Measurements from ENCODE around the gene OR6J1. TPM values are rescaled to one million over a fixed set of nuclear protein-coding genes. Genes with fewer than 3 reads are reported as not detected.

OR6J1 gene
- total RNA-seq, 1 donor = not detected

GRCh38 chr14:22664261-22664660 is 20.1 kb upstream of the OR6J1 start:
- no peak overlapping the region for H3K4me2 ChIP-seq (ENCODE audit: insufficient read depth, low read length)
- TF ChIP-seq CTCF (IDR thresholded peaks at IDR 0.05; ENCODE audit: extremely low read depth, low read depth, low read length) = no peak
- H3K27ac ChIP-seq (ENCODE audit: low read depth, low read length) = no peak overlapping the region
- no peaks in the 10 kb centered on the region for H4K20me1 ChIP-seq (ENCODE audit: insufficient read depth, low read length)
- H3K79me2 ChIP-seq (ENCODE audit: insufficient read depth, low read length) = no peaks in the 10 kb centered on the region
- no peak overlapping the region for H3K4me3 ChIP-seq (ENCODE audit: insufficient read depth, low read length)
- no peaks in the 10 kb centered on the region for H3K36me3 ChIP-seq (ENCODE audit: insufficient read depth, low read length)
- H2AFZ ChIP-seq (ENCODE audit: low read length) = no peak overlapping the region
- no peaks in the 10 kb centered on the region for H3K9me3 ChIP-seq (ENCODE audit: low read depth, low read length)
- no peak for DNase-seq (ENCODE audit: insufficient read length, low spot score, missing footprints)
- no peaks in the 10 kb centered on the region for H3K27me3 ChIP-seq (ENCODE audit: insufficient read depth, low read length)
- H3K4me1 ChIP-seq (ENCODE audit: insufficient read depth, low read length) = peaks cover 21% of the 10 kb centered on the region

GRCh38 chr14:22660654-22661053 is 16.5 kb upstream of the OR6J1 start:
- Histone ChIP-seq H3K36me3 (ENCODE audit: insufficient read depth, low read length) (no peaks in the 10 kb centered on the region), H3K4me3 (ENCODE audit: insufficient read depth, low read length) (no peak overlapping the region), H4K20me1 (ENCODE audit: insufficient read depth, low read length) (no peaks in the 10 kb centered on the region), H3K27ac (ENCODE audit: low read depth, low read length) (no peak overlapping the region), H3K9me3 (ENCODE audit: low read depth, low read length) (no peaks in the 10 kb centered on the region), H2AFZ (ENCODE audit: low read length) (no peak overlapping the region), H3K27me3 (ENCODE audit: insufficient read depth, low read length) (no peaks in the 10 kb centered on the region), H3K79me2 (ENCODE audit: insufficient read depth, low read length) (no peaks in the 10 kb centered on the region), H3K4me2 (ENCODE audit: insufficient read depth, low read length) (no peak overlapping the region), H3K4me1 (ENCODE audit: insufficient read depth, low read length) (peaks cover 19% of the 10 kb centered on the region)
- DNase-seq (ENCODE audit: insufficient read length, low spot score, missing footprints) = no peak
- TF ChIP-seq CTCF (IDR thresholded peaks at IDR 0.05; ENCODE audit: extremely low read depth, low read depth, low read length) = no peak

- no peaks in the 10 kb centered on the region for H3K79me2 ChIP-seq (ENCODE audit: insufficient read depth, low read length)
- no peaks in the 10 kb centered on the region for H3K36me3 ChIP-seq (ENCODE audit: insufficient read depth, low read length)
- no peak for DNase-seq (ENCODE audit: insufficient read length, low spot score, missing footprints)
- H3K4me1 ChIP-seq (ENCODE audit: insufficient read depth, low read length) = peaks cover 19% of the 10 kb centered on the region
- H3K9me3 ChIP-seq (ENCODE audit: low read depth, low read length) = no peaks in the 10 kb centered on the region
- H3K27me3 ChIP-seq (ENCODE audit: insufficient read depth, low read length) = no peaks in the 10 kb centered on the region
- no peak overlapping the region for H3K4me2 ChIP-seq (ENCODE audit: insufficient read depth, low read length)
- H4K20me1 ChIP-seq (ENCODE audit: insufficient read depth, low read length) = no peaks in the 10 kb centered on the region
- H3K27ac ChIP-seq (ENCODE audit: low read depth, low read length) = no peak overlapping the region
- TF ChIP-seq CTCF (IDR thresholded peaks at IDR 0.05; ENCODE audit: extremely low read depth, low read depth, low read length) = no peak
- H2AFZ ChIP-seq (ENCODE audit: low read length) = no peak overlapping the region
- H3K4me3 ChIP-seq (ENCODE audit: insufficient read depth, low read length) = no peak overlapping the region
Measured at GRCh38 chr14:22658946-22659345, 14.8 kb upstream of the OR6J1 start.

- peak overlapping the region; percentile 56 for H3K27ac ChIP-seq (ENCODE audit: low read depth, low read length)
- no peak overlapping the region for H2AFZ ChIP-seq (ENCODE audit: low read length)
- H3K4me2 ChIP-seq (ENCODE audit: insufficient read depth, low read length) = no peak overlapping the region
- H3K9me3 ChIP-seq (ENCODE audit: low read depth, low read length) = no peaks in the 10 kb centered on the region
- TF ChIP-seq CTCF (IDR thresholded peaks at IDR 0.05; ENCODE audit: extremely low read depth, low read depth, low read length) = peak; percentile 63
- H3K36me3 ChIP-seq (ENCODE audit: insufficient read depth, low read length) = no peaks in the 10 kb centered on the region
- no peak for DNase-seq (ENCODE audit: insufficient read length, low spot score, missing footprints)
- H3K4me1 ChIP-seq (ENCODE audit: insufficient read depth, low read length) = peaks cover 23% of the 10 kb centered on the region
- no peaks in the 10 kb centered on the region for H3K27me3 ChIP-seq (ENCODE audit: insufficient read depth, low read length)
- H4K20me1 ChIP-seq (ENCODE audit: insufficient read depth, low read length) = no peaks in the 10 kb centered on the region
- no peak overlapping the region for H3K4me3 ChIP-seq (ENCODE audit: insufficient read depth, low read length)
- H3K79me2 ChIP-seq (ENCODE audit: insufficient read depth, low read length) = no peaks in the 10 kb centered on the region
Measured at GRCh38 chr14:22657861-22658260, 13.7 kb upstream of the OR6J1 start.
